ENCODE results near the gene ADAP2.

DNA sequence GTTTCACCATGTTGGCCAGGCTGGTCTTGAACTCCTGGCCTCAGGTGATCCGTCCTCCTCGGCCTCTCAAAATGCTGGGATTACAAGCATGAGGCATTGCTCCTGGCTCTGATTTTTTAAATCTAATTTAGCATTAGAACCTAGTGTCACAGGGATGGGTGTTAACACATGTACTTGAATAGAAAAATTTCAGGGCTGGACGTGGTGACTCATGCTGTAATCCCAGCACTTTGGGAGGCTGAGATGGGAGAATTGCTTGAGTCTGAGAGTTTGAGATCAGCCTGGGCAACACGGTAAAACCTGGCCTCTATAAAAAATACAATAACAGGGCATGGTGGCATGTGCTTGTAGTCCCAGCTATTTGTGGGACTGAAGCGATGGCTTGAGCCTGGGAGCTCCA is 43.1 kb downstream of the ADAP2 start:
- TF ChIP-seq CTCF (IDR thresholded peaks at IDR 0.05; ENCODE audit: insufficient read depth, low read depth, low read length) (no peak), EZH2 (IDR thresholded peaks at IDR 0.05; ENCODE audit: insufficient read depth, low read length) (no peak)

Data from astrocyte (in vitro differentiated cells and primary cell).